ENCODE results near the gene IQGAP2.

DNA sequence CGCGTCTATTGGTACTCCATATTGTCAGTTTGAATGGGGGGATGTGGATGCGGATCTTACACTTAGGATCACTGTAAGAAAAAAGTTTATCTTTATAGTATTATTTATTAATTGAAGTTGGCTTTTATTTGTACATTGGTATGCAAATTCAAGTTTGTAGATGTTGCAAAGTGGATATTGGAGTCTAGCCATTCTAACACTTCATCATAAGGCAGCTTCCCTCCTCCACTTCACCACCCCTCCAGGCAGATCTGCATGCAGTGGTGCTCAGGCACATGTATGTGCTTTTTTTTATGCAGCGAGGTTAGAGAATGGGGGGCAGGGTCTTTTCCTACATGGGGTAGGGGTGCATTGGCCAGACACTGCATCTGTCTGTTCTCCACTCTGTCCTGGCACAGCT lies 84.3 kb downstream of the IQGAP2 start:
- TF ChIP-seq, protein P1, sequence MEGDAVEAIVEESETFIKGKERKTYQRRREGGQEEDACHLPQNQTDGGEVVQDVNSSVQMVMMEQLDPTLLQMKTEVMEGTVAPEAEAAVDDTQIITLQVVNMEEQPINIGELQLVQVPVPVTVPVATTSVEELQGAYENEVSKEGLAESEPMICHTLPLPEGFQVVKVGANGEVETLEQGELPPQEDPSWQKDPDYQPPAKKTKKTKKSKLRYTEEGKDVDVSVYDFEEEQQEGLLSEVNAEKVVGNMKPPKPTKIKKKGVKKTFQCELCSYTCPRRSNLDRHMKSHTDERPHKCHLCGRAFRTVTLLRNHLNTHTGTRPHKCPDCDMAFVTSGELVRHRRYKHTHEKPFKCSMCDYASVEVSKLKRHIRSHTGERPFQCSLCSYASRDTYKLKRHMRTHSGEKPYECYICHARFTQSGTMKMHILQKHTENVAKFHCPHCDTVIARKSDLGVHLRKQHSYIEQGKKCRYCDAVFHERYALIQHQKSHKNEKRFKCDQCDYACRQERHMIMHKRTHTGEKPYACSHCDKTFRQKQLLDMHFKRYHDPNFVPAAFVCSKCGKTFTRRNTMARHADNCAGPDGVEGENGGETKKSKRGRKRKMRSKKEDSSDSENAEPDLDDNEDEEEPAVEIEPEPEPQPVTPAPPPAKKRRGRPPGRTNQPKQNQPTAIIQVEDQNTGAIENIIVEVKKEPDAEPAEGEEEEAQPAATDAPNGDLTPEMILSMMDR (IDR thresholded peaks at IDR 0.05) = no peak
- no peak for TF ChIP-seq POLR2A (IDR thresholded peaks at IDR 0.05)
